H9 (cell line): ENCODE results near the gene AK5. TPM values are rescaled to one million over a fixed set of nuclear protein-coding genes. Genes with fewer than 3 reads are reported as not detected.

Experiments used
- DNase-seq: peaks from one replicate; pipeline ENCODE4 v3.0.0-alpha.2; 2017
- H2AFZ ChIP-seq: one replicate; pipeline ENCODE4 v1.6.1; 2013; ENCODE audit warnings: mild to moderate bottlenecking, low read length, control low read depth, moderate library complexity
- H2AK5ac ChIP-seq: 2 replicates; pipeline ENCODE4 v1.6.1; 2013; ENCODE audit warnings: low read length, control low read depth, mixed read lengths; ENCODE audit not compliant: insufficient read length
- H2BK120ac ChIP-seq: one replicate; pipeline ENCODE4 v1.6.1; 2013; ENCODE audit warnings: low read depth, mild to moderate bottlenecking, low read length, control low read depth, inconsistent platforms; ENCODE audit not compliant: poor library complexity, severe bottlenecking
- H2BK12ac ChIP-seq: 2 replicates; pipeline ENCODE4 v1.6.1; 2013; ENCODE audit warnings: low read length, control low read depth, mixed read lengths, low read depth; ENCODE audit not compliant: insufficient read length
- H2BK15ac ChIP-seq: 2 replicates; pipeline ENCODE4 v1.6.1; 2013; ENCODE audit warnings: low read depth, low read length, control low read depth
- H2BK20ac ChIP-seq: one replicate; pipeline ENCODE4 v1.6.1; 2013; ENCODE audit warnings: low read depth, mild to moderate bottlenecking, low read length, control low read depth, inconsistent platforms; ENCODE audit not compliant: poor library complexity, severe bottlenecking
- H2BK5ac ChIP-seq: 2 replicates; pipeline ENCODE4 v1.6.1; 2013; ENCODE audit warnings: low read length, control low read depth, mixed read lengths; ENCODE audit not compliant: insufficient read length
- H3K14ac ChIP-seq: 2 replicates; pipeline ENCODE4 v1.6.1; 2013; ENCODE audit warnings: low read length, control low read depth; ENCODE audit not compliant: insufficient read depth
- H3K18ac ChIP-seq: 2 replicates; pipeline ENCODE4 v1.6.1; 2013; ENCODE audit warnings: low read depth, mild to moderate bottlenecking, mixed read lengths, low read length, control low read depth; ENCODE audit not compliant: insufficient read length
- H3K23ac ChIP-seq: 2 replicates; pipeline ENCODE4 v1.6.1; 2013; ENCODE audit warnings: low read length, control low read depth, mixed read lengths, low read depth; ENCODE audit not compliant: insufficient read length
- H3K23me2 ChIP-seq: 2 replicates; pipeline ENCODE4 v1.6.1; 2013; ENCODE audit warnings: low read depth, mild to moderate bottlenecking, mixed read lengths, low read length, control low read depth; ENCODE audit not compliant: insufficient read length, poor library complexity, severe bottlenecking
- H3K27ac ChIP-seq: 2 replicates; pipeline ENCODE4 v1.5.1; 2013; ENCODE audit warnings: low read length, control low read depth, mixed read lengths, low read depth; ENCODE audit not compliant: insufficient read length
- H3K27me3 ChIP-seq: 2 replicates; pipeline ENCODE4 v1.6.1; 2013; ENCODE audit warnings: low read length, control low read depth, inconsistent platforms; ENCODE audit not compliant: insufficient read depth
- H3K4ac ChIP-seq: 2 replicates; pipeline ENCODE4 v1.6.1; 2013; ENCODE audit warnings: low read depth, mild to moderate bottlenecking, control low read depth, inconsistent platforms, low read length, moderate library complexity
- H3K4me1 ChIP-seq: 2 replicates; pipeline ENCODE4 v1.6.1; 2013; ENCODE audit warnings: low read length, control low read depth, inconsistent platforms; ENCODE audit not compliant: insufficient read depth
- H3K4me2 ChIP-seq: 2 replicates; pipeline ENCODE4 v1.6.1; 2013; ENCODE audit warnings: low read length, control low read depth, mixed read lengths; ENCODE audit not compliant: insufficient read length, insufficient read depth
- H3K56ac ChIP-seq: 2 replicates; pipeline ENCODE4 v1.6.1; 2013; ENCODE audit warnings: low read depth, mild to moderate bottlenecking, mixed read lengths, low read length, control low read depth; ENCODE audit not compliant: insufficient read length
- H3K79me1 ChIP-seq: 2 replicates; pipeline ENCODE4 v1.6.1; 2013; ENCODE audit warnings: low read depth, mild to moderate bottlenecking, moderate library complexity, low read length, control low read depth, inconsistent platforms; ENCODE audit not compliant: insufficient read depth, poor library complexity, severe bottlenecking
- H3K79me2 ChIP-seq: 2 replicates; pipeline ENCODE4 v1.6.1; 2013; ENCODE audit warnings: low read length, control low read depth, inconsistent platforms; ENCODE audit not compliant: insufficient read depth
- H3K9ac ChIP-seq: 2 replicates; pipeline ENCODE4 v1.6.1; 2013; ENCODE audit warnings: low read length, control low read depth, mixed read lengths; ENCODE audit not compliant: insufficient read length; ENCODE audit errors: extremely low read depth
- H3K9me3 ChIP-seq: one replicate; pipeline ENCODE4 v1.6.1; 2013; ENCODE audit warnings: low read depth, low read length, inconsistent platforms; ENCODE audit not compliant: control insufficient read depth
- H3T11ph ChIP-seq: one replicate; pipeline ENCODE4 v1.6.1; 2013; ENCODE audit warnings: mild to moderate bottlenecking, low read length, control low read depth, inconsistent platforms
- H4K20me1 ChIP-seq: one replicate; pipeline ENCODE4 v1.6.1; 2013; ENCODE audit not compliant: control insufficient read depth, insufficient read length, insufficient read depth
- H4K5ac ChIP-seq: 2 replicates; pipeline ENCODE4 v1.6.1; 2013; ENCODE audit warnings: low read depth, mild to moderate bottlenecking, mixed read lengths, low read length, control low read depth; ENCODE audit not compliant: insufficient read length
- H4K8ac ChIP-seq: replicated peaks from 2 replicates; pipeline ENCODE4 v1.6.1; 2013; ENCODE audit warnings: low read length, control low read depth, mixed read lengths, low read depth; ENCODE audit not compliant: insufficient read length
- H4K91ac ChIP-seq: 2 replicates; pipeline ENCODE4 v1.6.1; 2013; ENCODE audit warnings: low read depth, mild to moderate bottlenecking, moderate library complexity, mixed read lengths, low read length, control low read depth; ENCODE audit not compliant: insufficient read length
- H3K27ac Mint-ChIP-seq, 3 experiments: 2 replicates in 2 of 3; 3 replicates in 1 of 3; pipeline ENCODE4 v1.8.0; 2020 to 2021; ENCODE audit warnings: mixed read lengths in 3 of 3, mild to moderate bottlenecking in 1 of 3, moderate library complexity in 1 of 3
- H3K27me3 Mint-ChIP-seq: 2 replicates; pipeline ENCODE4 v1.8.0; 2021; ENCODE audit warnings: low read depth, mild to moderate bottlenecking, moderate library complexity, mixed read lengths
- H3K36me3 Mint-ChIP-seq, 3 experiments: 2 replicates in 2 of 3; 3 replicates in 1 of 3; pipeline ENCODE4 v1.8.0; 2020 to 2021; ENCODE audit warnings: low read depth in 3 of 3, mixed read lengths in 3 of 3; ENCODE audit not compliant: insufficient read depth in 1 of 3
- H3K4me1 Mint-ChIP-seq, 2 experiments: 2 replicates each; pipeline ENCODE4 v1.8.0; 2020; ENCODE audit warnings: mixed read lengths in 2 of 2
- H3K4me3 Mint-ChIP-seq, 2 experiments: 2 replicates in 1 of 2; 3 replicates in 1 of 2; pipeline ENCODE4 v1.8.0; 2020 to 2021; ENCODE audit warnings: mild to moderate bottlenecking in 2 of 2, mixed read lengths in 2 of 2, moderate library complexity in 1 of 2
- H3K9me3 Mint-ChIP-seq, 2 experiments: 2 replicates in 1 of 2; 3 replicates in 1 of 2; pipeline ENCODE4 v1.8.0; 2020; ENCODE audit warnings: mild to moderate bottlenecking in 2 of 2, mixed read lengths in 2 of 2, moderate library complexity in 1 of 2
- WGBS: extraction: QIAGEN DNeasy Blood & Tissue Kit; methylation state at CpG from one replicate; pipeline ENCODE4 v1.1.7; 2013; ENCODE audit warnings: missing lambda C conversion rate, low lambda C conversion rate, mixed read lengths; ENCODE audit not compliant: insufficient read length; ENCODE audit errors: extremely low coverage; 5-methylcytosine and 5-hydroxymethylcytosine counted together
- total RNA-seq: library from RNA; stranded (reverse); gene quantifications from 2 replicates; pipeline ENCODE4 v1.2.1, GENCODE V29; 2021
- TF ChIP-seq, protein P1 (sequence below): fragments of 200-600 bp; sonication (generic); conservative IDR thresholded peaks from 3 replicates; pipeline ENCODE4 v1.8.0; 2021; ENCODE audit warnings: antibody characterized with exemption, mild to moderate bottlenecking

AK5 gene
- total RNA-seq, 1 experiment from 2014 or later: 2.5 TPM

DNA sequence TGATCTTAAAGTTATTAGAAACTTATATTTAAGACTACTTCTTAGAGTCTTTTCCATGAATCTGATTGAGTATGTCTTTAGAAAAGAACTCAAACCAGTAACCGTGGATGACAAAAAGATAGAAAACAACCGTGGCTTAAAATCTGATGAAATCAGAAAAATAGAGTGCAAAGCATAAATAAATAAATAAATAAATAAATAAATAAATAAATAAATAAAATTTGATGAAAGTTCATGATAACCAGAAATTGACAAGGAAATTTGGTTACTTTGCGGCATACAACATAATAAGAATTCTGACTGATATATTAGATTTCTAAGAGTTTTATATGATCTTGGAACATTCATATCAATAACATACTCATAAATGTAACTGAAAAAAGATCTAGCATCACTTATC is 152.1 kb downstream of the AK5 start:
- Mint-ChIP-seq H3K4me3 (no peak overlapping the region), H3K4me1 (0 out of 4 replicates have a peak, but pooled peaks cover 0 to 3% of the 10 kb centered on the region in 2 experiments), H3K27me3 (no peaks in the 10 kb centered on the region), H3K9me3 (no peaks in the 10 kb centered on the region), H3K27ac (no peak overlapping the region), H3K36me3 (no peaks in the 10 kb centered on the region)
- Histone ChIP-seq H2BK20ac (no peak overlapping the region), H3K23ac (no peak overlapping the region), H2BK5ac (no peak overlapping the region), H3K14ac (no peak overlapping the region), H4K20me1 (no peaks in the 10 kb centered on the region), H4K91ac (no peak overlapping the region), H3K79me1 (no peaks in the 10 kb centered on the region), H3K27ac (no peak overlapping the region), H3K79me2 (no peaks in the 10 kb centered on the region), H3K9ac (no peak overlapping the region), H2BK15ac (no peak overlapping the region), H2AFZ (no peak overlapping the region), H3K56ac (no peak overlapping the region), H3K4me2 (no peak overlapping the region), H3K23me2 (no peaks in the 10 kb centered on the region), H4K8ac (no peak overlapping the region), H2BK120ac (no peak overlapping the region), H3K4ac (no peak overlapping the region), H2BK12ac (no peak overlapping the region), H3T11ph (no peak overlapping the region), H4K5ac (no peak overlapping the region), H2AK5ac (no peak overlapping the region), H3K9me3 (no peaks in the 10 kb centered on the region), H3K18ac (no peak overlapping the region), H3K4me1 (no peaks in the 10 kb centered on the region), H3K27me3 (no peaks in the 10 kb centered on the region)
- DNase-seq: no peak
- no CpG with 5 or more reads among the region's 3 CpGs for WGBS
- TF ChIP-seq, protein P1, sequence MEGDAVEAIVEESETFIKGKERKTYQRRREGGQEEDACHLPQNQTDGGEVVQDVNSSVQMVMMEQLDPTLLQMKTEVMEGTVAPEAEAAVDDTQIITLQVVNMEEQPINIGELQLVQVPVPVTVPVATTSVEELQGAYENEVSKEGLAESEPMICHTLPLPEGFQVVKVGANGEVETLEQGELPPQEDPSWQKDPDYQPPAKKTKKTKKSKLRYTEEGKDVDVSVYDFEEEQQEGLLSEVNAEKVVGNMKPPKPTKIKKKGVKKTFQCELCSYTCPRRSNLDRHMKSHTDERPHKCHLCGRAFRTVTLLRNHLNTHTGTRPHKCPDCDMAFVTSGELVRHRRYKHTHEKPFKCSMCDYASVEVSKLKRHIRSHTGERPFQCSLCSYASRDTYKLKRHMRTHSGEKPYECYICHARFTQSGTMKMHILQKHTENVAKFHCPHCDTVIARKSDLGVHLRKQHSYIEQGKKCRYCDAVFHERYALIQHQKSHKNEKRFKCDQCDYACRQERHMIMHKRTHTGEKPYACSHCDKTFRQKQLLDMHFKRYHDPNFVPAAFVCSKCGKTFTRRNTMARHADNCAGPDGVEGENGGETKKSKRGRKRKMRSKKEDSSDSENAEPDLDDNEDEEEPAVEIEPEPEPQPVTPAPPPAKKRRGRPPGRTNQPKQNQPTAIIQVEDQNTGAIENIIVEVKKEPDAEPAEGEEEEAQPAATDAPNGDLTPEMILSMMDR: no peak
